GM21515 (cell line): ENCODE measurements around the gene NBPF10.
"Not testable (repeated sequence)": the region's sequence is repeated elsewhere in the genome, so short reads cannot be mapped to it uniquely, and the experiment has no call there.

Experiments
- ATAC-seq: cut with Tn5 transposase; IDR thresholded peaks from one replicate; pipeline ENCODE4 v1.9.1; 2021; ENCODE audit not compliant: unreplicated experiment

Gene NBPF10

GRCh38 chr1:146144465-146144864, at the start of gene NBPF10:
NBPF10 (minus strand) TSS chr1:146144804; CDS start chr1:146144769, 35 bp downstream.
- ATAC-seq = not testable (repeated sequence)

- ATAC-seq = not testable (repeated sequence)
Observed at GRCh38 chr1:146174531-146174930, 29.9 kb upstream of the NBPF10 start.

GRCh38 chr1:146167740-146168139, 23.1 kb upstream of the NBPF10 start:
- ATAC-seq = not testable (repeated sequence)

- not testable (repeated sequence) for ATAC-seq
Observed at GRCh38 chr1:146167273-146167672, 22.7 kb upstream of the NBPF10 start.
